Choroid plexus epithelial cell (primary cell): ENCODE data around the gene RBM20.

Experiments
- DNase-seq: peaks from one replicate; pipeline ENCODE4 v3.0.0-alpha.2; 2010; ENCODE audit warnings: low read depth
- H3K4me3 ChIP-seq: 2 replicates; pipeline ENCODE4 v1.5.1; 2011; ENCODE audit warnings: low read depth, mild to moderate bottlenecking, control low read depth, low read length, moderate library complexity
- CTCF ChIP-seq: conservative IDR thresholded peaks from 2 replicates; pipeline ENCODE4 v1.5.1; 2011; ENCODE audit warnings: low read depth, mild to moderate bottlenecking, control low read depth, inconsistent platforms, low read length, moderate library complexity

The RBM20 gene

GRCh38 chr10:110860576-110861241 is 216.6 kb downstream of the RBM20 start:
- TF ChIP-seq CTCF: no peak
- H3K4me3 ChIP-seq: no peak overlapping the region
- DNase-seq: no peak

GRCh38 chr10:110861476-110861875 is 217.3 kb downstream of the RBM20 start:
- no peak overlapping the region for H3K4me3 ChIP-seq
- no peak for TF ChIP-seq CTCF
- no peak for DNase-seq

- peak; percentile 17 for DNase-seq
- TF ChIP-seq CTCF: no peak
- H3K4me3 ChIP-seq: no peak overlapping the region
These were observed 218.0 kb downstream of the RBM20 start for GRCh38 chr10:110861930-110862649.

GRCh38 chr10:110862961-110863360 is 218.8 kb downstream of the RBM20 start:
- no peak overlapping the region for H3K4me3 ChIP-seq
- DNase-seq: no peak
- TF ChIP-seq CTCF: no peak

- no peak overlapping the region for H3K4me3 ChIP-seq
- TF ChIP-seq CTCF: no peak
- no peak for DNase-seq
These were observed 219.2 kb downstream of the RBM20 start for GRCh38 chr10:110863361-110863760.

GRCh38 chr10:110863956-110864355 is 219.8 kb downstream of the RBM20 start:
- H3K4me3 ChIP-seq: no peak overlapping the region

More at GRCh38 chr10:110863956-110864355, 219.8 kb downstream of the RBM20 start:
- DNase-seq: no peak
- TF ChIP-seq CTCF: no peak
